ENCODE measurements around the gene YES1. TPM values are rescaled to one million over a fixed set of nuclear protein-coding genes. Genes with fewer than 3 reads are reported as not detected.
A peak's percentile ranks its signal among the peaks of the same experiment; 100 is the strongest.

Gene YES1
- total and polyA plus RNA-seq, 8 donors = 10.7 to 35.2 (median 29.2) TPM

- Histone ChIP-seq H3K4me1 (peaks cover 0 to 6% (median 0%) of the 10 kb centered on the region in 3 donors), H3K4me3 (no peak overlapping the region), H3K9me3 (no peaks in the 10 kb centered on the region), H3K27ac (no peak overlapping the region), H3K27me3 (no peaks in the 10 kb centered on the region), H3K36me3 (no peaks in the 10 kb centered on the region)
- ATAC-seq (peak in 1 of 4 donors; percentile 4), FAIRE-seq (no peak), DNase-seq (no peak)
- WGBS, 2 donors = 22 to 39% methylated on average over 1 of the region's 1 CpG
- no peak for TF ChIP-seq CTCF (IDR thresholded peaks at IDR 0.05)
- intact Hi-C loops (cut with DNase I) = no loop called here
These were observed 28.0 kb upstream of the YES1 start for GRCh38 chr18:840023-840408.

GRCh38 chr18:839224-840022 lies 27.4 kb upstream of the YES1 start:
- peaks cover 0 to 6% (median 0%) of the 10 kb centered on the region in 3 donors for H3K4me1 ChIP-seq
- peak; percentile 88 to 99 (median 98) for ATAC-seq
- peak; percentile 56 to 99 (median 84) for DNase-seq
- FAIRE-seq = no peak
- H3K27me3 ChIP-seq = no peaks in the 10 kb centered on the region
- 11 to 16% methylated on average over 14 of the region's 14 CpGs for WGBS, 2 donors
- TF ChIP-seq CTCF (IDR thresholded peaks at IDR 0.05) = peak; percentile 95 to 98 (median 96)
- no peak overlapping the region for H3K4me3 ChIP-seq
- H3K36me3 ChIP-seq = no peaks in the 10 kb centered on the region
- H3K9me3 ChIP-seq = no peaks in the 10 kb centered on the region
- no peak overlapping the region for H3K27ac ChIP-seq
- intact Hi-C loops (cut with DNase I) = loop anchor here in 2 of 3 donors (10.0 kb wide), 1 partner anchor 215 kb away; no protein-coding TSS in a partner anchor

- Histone ChIP-seq H3K36me3 (no peaks in the 10 kb centered on the region), H3K27ac (no peak overlapping the region), H3K4me3 (no peak overlapping the region), H3K27me3 (no peaks in the 10 kb centered on the region), H3K9me3 (no peaks in the 10 kb centered on the region), H3K4me1 (peaks cover 0 to 6% (median 0%) of the 10 kb centered on the region in 3 donors)
- WGBS, 2 donors = 92 to 98% methylated on average over 2 of the region's 2 CpGs
- TF ChIP-seq CTCF (IDR thresholded peaks at IDR 0.05) = no peak
- intact Hi-C loops (cut with DNase I) = loop anchor here in 2 of 3 donors (10.0 kb wide), 1 partner anchor 213 kb away; no protein-coding TSS in a partner anchor
- no peak for ATAC-seq
- no peak for DNase-seq
- no peak for FAIRE-seq
These were observed 25.9 kb upstream of the YES1 start for GRCh38 chr18:837922-838321.

GRCh38 chr18:834082-834720 lies 22.2 kb upstream of the YES1 start:
- ATAC-seq (no peak), DNase-seq (no peak), FAIRE-seq (no peak)
- intact Hi-C loops (cut with DNase I) = loop anchor here in 2 of 3 donors (5.0 to 10.0 kb wide), 2 partner anchors 92 to 209 kb away; no protein-coding TSS in a partner anchor
- H3K36me3 ChIP-seq = no peaks in the 10 kb centered on the region
- H3K27ac ChIP-seq = no peak overlapping the region
- TF ChIP-seq CTCF (IDR thresholded peaks at IDR 0.05) = no peak
- no peaks in the 10 kb centered on the region for H3K4me1 ChIP-seq
- no peak overlapping the region for H3K4me3 ChIP-seq
- WGBS, 2 donors = 76 to 85% methylated on average over 8 of the region's 8 CpGs
- H3K27me3 ChIP-seq = no peaks in the 10 kb centered on the region
- no peaks in the 10 kb centered on the region for H3K9me3 ChIP-seq
